Kidney (tissue), 14 donors: ENCODE results near the gene MUC6. TPM values are rescaled to one million over a fixed set of nuclear protein-coding genes. Genes with fewer than 3 reads are reported as not detected.

Experiments used
- DNase-seq, 5 donors: peaks; one replicate each; pipeline ENCODE4 v3.0.0-alpha.2; 2013 to 2020
- FAIRE-seq: peaks from 2 replicates; lab custom pipeline; 2012; peaks lifted over from hg19 to GRCh38; lab: Jason Lieb, UNC
- H3K27ac ChIP-seq, 2 donors: one replicate each; pipeline ENCODE4 v1.7.0; 2013; ENCODE audit warnings: low read depth in 2 of 2, low read length in 2 of 2, inconsistent platforms in 1 of 2
- H3K27me3 ChIP-seq: one replicate; pipeline ENCODE4 v1.7.1; 2013; ENCODE audit warnings: low read length, inconsistent platforms; ENCODE audit not compliant: control insufficient read depth, insufficient read depth
- H3K36me3 ChIP-seq, 3 donors: one replicate each; pipeline versions ENCODE4 v1.7.0 to v1.7.1; 2013; ENCODE audit warnings: low read length in 3 of 3, control low read depth in 1 of 3, inconsistent platforms in 1 of 3; ENCODE audit not compliant: insufficient read depth in 3 of 3, control insufficient read depth in 2 of 3
- H3K4me1 ChIP-seq, 3 donors: one replicate each; pipeline versions ENCODE4 v1.7.0 to v1.7.1; 2013; ENCODE audit warnings: low read length in 3 of 3, inconsistent platforms in 1 of 3, low read depth in 1 of 3; ENCODE audit not compliant: control insufficient read depth in 2 of 3, insufficient read depth in 2 of 3
- H3K4me3 ChIP-seq, 3 donors: one replicate each; pipeline versions ENCODE4 v1.7.0 to v1.8.1; 2013; ENCODE audit warnings: low read length in 3 of 3, control low read depth in 1 of 3, inconsistent platforms in 1 of 3
- H3K9ac ChIP-seq, 3 donors: one replicate each; pipeline versions ENCODE4 v1.7.0 to v1.7.1; 2013; ENCODE audit warnings: low read length in 3 of 3, control low read depth in 1 of 3, inconsistent platforms in 1 of 3
- H3K9me3 ChIP-seq, 3 donors: one replicate each; pipeline versions ENCODE4 v1.7.0 to v1.7.1; 2013; ENCODE audit warnings: low read length in 3 of 3, control low read depth in 1 of 3, inconsistent platforms in 1 of 3; ENCODE audit not compliant: control insufficient read depth in 2 of 3, insufficient read depth in 1 of 3
- intact Hi-C: fragments of 100-400 bp; cut with DNase I; formaldehyde crosslinking; loops from one replicate; pipeline ENCODE4 v1.11.1; 2022
- polyA plus RNA-seq: library from polyadenylated mRNA; stranded (reverse); fragments of 350-450 nt; fragmentation: Illumina TruSeq; extraction: RNeasy Lipid Tissue Mini Kit (QIAGEN cat#74804); gene quantifications from one replicate; pipeline ENCODE4 v1.2.3, GENCODE V29; 2014; ENCODE audit warnings: low read depth, low replicate concordance; ENCODE audit not compliant: insufficient read depth
- total RNA-seq: library from RNA; stranded (reverse); fragmentation: NEBNext Ultra II Directional; extraction: Animal tissue kit (Norgen Biotek cat#: 25700); gene quantifications from one replicate; pipeline ENCODE4 v1.2.1, GENCODE V29; 2021
- TF ChIP-seq, protein P1 (sequence below): IDR thresholded peaks from 3 replicates; pipeline ENCODE4 v1.5.1; 2012; ENCODE audit warnings: mild to moderate bottlenecking, moderate library complexity, borderline replicate concordance; ENCODE audit not compliant: insufficient read depth; ENCODE audit errors: extremely low read depth
- donor health status: control.
- donor health status: control.
- donor health status: control.
- donor health status: control.
- donor health status: control.
- donor health status: DM: yes; HTN: yes; CAD: no.
- donor health status: Normal renal cell carcinoma (clear cell type).

The MUC6 gene
- total and polyA plus RNA-seq, 2 donors from 2014 or later, result 1.1 to 3.0 TPM

DNA sequence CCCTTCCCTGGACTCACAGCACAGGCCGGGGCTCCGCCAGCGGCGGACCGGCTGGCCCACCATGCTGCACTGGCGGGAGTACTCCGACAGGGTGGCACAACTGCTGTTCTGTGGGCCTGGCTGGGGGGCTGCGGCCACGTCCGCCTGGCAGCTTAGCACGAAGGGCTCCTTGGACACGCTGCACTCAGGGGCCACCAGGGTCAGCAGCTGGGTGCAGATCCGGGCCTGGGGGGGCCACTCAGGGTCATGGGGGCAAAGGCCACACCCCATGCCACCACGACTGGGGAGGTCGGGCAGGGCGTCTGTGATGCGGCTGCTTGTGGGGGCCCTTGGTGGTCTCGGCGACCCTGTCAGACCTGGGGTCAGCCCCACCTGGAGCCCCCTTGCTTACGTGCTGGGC lies 6.0 kb downstream of the MUC6 start:
- TF ChIP-seq, protein P1, sequence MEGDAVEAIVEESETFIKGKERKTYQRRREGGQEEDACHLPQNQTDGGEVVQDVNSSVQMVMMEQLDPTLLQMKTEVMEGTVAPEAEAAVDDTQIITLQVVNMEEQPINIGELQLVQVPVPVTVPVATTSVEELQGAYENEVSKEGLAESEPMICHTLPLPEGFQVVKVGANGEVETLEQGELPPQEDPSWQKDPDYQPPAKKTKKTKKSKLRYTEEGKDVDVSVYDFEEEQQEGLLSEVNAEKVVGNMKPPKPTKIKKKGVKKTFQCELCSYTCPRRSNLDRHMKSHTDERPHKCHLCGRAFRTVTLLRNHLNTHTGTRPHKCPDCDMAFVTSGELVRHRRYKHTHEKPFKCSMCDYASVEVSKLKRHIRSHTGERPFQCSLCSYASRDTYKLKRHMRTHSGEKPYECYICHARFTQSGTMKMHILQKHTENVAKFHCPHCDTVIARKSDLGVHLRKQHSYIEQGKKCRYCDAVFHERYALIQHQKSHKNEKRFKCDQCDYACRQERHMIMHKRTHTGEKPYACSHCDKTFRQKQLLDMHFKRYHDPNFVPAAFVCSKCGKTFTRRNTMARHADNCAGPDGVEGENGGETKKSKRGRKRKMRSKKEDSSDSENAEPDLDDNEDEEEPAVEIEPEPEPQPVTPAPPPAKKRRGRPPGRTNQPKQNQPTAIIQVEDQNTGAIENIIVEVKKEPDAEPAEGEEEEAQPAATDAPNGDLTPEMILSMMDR, result no peak
- intact Hi-C loops, result no loop called here
- Histone ChIP-seq H3K36me3 (peaks cover 0 to 4% (median 0%) of the 10 kb centered on the region in 3 donors), H3K4me1 (no peaks in the 10 kb centered on the region), H3K9ac (no peak overlapping the region), H3K27me3 (no peaks in the 10 kb centered on the region), H3K27ac (no peak overlapping the region), H3K9me3 (no peaks in the 10 kb centered on the region), H3K4me3 (no peak overlapping the region)
- FAIRE-seq (no peak), DNase-seq (no peak)

DNA sequence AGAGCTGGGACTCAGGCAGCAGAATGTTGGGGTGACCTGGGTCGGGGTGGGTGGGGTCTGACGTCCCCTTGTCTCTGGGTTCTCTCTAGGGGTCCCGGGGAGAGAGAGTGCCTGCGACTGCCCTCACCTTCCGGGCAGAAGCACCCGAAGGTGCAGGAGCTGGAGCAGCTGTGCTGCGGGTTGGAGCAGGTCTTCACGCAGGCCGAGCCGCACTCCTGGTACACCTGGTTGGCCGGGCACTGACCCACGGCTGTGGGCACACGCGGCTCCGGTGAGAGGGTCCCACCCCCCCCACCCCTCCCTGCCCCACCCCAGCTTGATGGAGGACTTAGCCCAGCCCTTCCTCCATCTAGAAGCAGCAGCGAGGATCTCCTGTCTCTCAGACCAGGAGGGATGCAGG lies 6.4 kb downstream of the MUC6 start:
- no peak for DNase-seq
- intact Hi-C loops, result no loop called here
- FAIRE-seq, result no peak

DNA sequence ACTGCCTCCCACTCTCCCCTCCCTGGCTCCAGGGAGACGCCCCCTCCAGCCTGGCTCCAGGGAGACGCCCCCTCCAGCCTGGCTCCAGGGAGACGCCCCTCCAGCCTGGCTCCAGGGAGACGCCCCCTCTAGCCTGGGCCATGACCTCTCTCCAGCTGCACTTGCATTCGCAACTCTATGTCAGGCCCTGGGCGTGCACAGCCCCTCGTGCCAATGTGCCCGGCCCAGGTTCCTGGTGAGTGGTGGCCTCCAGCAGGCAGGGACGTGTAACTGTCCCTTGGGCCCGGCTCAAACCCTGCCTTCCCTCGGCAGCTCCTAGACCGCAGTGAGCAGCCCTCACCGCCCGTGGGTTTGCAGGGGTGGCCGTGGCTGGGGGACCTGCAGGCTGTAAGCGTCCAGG lies 6.9 kb downstream of the MUC6 start:
- Histone ChIP-seq H3K4me1 (no peaks in the 10 kb centered on the region), H3K9me3 (no peaks in the 10 kb centered on the region), H3K4me3 (no peak overlapping the region), H3K36me3 (peaks cover 0 to 4% (median 0%) of the 10 kb centered on the region in 3 donors), H3K27me3 (no peaks in the 10 kb centered on the region), H3K27ac (no peak overlapping the region), H3K9ac (no peak overlapping the region)
- intact Hi-C loops, result no loop called here
- FAIRE-seq (no peak), DNase-seq (no peak)
- TF ChIP-seq, protein P1, result no peak

More for the DNA sequence above, 6.4 kb downstream of the MUC6 start:
- H3K27me3 ChIP-seq, result no peaks in the 10 kb centered on the region
- peaks cover 0 to 4% (median 0%) of the 10 kb centered on the region in 3 donors for H3K36me3 ChIP-seq
- no peaks in the 10 kb centered on the region for H3K9me3 ChIP-seq
- no peak overlapping the region for H3K9ac ChIP-seq
- no peak overlapping the region for H3K27ac ChIP-seq
- TF ChIP-seq, protein P1, result no peak
- H3K4me1 ChIP-seq, result no peaks in the 10 kb centered on the region
- H3K4me3 ChIP-seq, result no peak overlapping the region

DNA sequence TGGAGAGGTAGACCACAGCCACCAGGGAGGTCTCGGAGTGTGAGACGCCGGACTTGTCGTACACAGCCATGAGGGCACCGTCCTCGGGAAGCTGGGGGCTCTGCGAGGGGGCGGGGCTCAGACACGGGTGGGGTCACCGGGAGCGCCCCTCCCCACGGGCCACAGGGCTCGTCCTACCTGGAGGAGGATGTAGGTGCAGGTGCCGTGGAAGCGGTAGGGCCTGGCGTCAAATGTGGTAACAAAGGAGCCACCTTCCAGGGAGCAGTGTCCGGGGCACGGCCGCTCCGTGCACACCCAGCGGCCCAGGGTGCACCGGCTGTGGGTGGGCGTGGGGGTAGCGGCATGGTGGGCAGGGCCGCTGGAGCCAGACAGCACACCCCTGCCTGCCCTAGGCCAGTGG lies 7.5 kb downstream of the MUC6 start:
- Histone ChIP-seq H3K27me3 (no peaks in the 10 kb centered on the region), H3K4me3 (no peak overlapping the region), H3K9ac (no peak overlapping the region), H3K27ac (no peak overlapping the region), H3K9me3 (no peaks in the 10 kb centered on the region), H3K4me1 (no peaks in the 10 kb centered on the region), H3K36me3 (peaks cover 0 to 4% (median 0%) of the 10 kb centered on the region in 3 donors)
- TF ChIP-seq, protein P1, result no peak
- FAIRE-seq (no peak), DNase-seq (no peak)
- intact Hi-C loops, result no loop called here
